GM18499 (cell line): Measurements from ENCODE around the gene ZIC4.

Source experiments
- ATAC-seq: cut with Tn5 transposase; IDR thresholded peaks from one replicate; pipeline ENCODE4 v1.9.1; 2021; ENCODE audit warnings: moderate number of reproducible peaks; ENCODE audit not compliant: insufficient read depth, unreplicated experiment

ZIC4 gene

DNA sequence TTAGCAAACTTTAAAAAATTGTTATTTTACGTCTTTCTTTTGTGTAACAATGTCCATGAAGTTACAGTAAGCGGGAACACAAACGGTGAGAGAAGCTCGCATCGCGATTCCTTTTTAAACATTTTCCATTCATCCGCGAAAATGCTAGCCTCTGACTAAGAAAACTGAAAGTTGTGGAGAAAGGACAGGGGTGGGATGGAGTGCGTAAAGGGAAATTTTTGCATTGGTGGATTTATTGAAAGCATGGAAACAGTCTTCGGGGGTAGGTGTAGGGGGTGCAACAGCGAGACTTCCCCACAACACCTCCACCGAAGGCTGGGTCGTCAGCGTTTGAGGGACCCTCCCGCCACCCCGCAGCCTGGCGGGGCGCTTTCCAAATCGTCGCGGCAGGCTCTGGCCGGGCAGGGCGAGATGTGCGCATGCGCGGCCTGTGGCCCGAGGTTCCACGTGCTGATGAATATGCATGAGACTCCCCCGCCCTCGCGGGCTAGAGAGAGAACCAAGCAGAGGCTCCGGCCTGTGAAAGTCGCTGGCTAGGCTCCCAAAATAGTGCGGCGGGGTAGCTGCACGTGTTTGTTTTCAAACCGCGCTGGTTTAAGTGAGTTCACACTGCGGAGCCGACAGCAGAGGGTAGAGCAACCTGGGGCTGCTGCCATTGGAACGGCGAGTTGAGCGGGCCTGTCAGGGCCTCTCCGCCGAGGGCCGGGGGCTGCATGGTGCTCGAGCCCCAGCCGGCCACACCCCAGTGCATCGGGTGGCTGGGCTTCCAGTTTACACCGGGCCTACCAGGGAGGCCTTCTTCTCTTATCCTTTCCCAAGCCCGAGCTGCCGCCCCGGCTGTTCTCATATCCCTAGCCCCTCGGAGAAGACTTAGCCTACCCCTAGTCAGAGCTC lies 12.7 kb upstream of the ZIC4 start:
- ATAC-seq: no peak

DNA sequence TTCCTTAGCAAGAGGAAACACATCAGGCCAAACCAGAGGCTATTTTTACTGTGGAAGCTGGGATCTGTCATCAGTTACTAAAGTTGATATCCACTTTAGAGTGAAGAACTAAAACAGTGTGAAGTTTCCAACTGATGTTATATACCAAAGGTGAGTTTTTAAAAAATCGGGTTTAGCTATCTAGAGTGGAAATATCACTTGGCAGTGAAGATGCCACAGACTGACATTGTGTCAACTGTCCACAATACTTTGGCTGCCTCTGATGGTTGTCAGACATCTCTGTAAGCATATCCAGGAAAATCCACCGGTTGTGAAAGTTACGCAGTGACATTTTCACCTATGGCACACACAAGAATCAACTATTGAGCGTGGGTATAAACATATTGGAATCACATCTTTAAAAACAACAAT lies 12.0 kb upstream of the ZIC4 start:
- no peak for ATAC-seq

DNA sequence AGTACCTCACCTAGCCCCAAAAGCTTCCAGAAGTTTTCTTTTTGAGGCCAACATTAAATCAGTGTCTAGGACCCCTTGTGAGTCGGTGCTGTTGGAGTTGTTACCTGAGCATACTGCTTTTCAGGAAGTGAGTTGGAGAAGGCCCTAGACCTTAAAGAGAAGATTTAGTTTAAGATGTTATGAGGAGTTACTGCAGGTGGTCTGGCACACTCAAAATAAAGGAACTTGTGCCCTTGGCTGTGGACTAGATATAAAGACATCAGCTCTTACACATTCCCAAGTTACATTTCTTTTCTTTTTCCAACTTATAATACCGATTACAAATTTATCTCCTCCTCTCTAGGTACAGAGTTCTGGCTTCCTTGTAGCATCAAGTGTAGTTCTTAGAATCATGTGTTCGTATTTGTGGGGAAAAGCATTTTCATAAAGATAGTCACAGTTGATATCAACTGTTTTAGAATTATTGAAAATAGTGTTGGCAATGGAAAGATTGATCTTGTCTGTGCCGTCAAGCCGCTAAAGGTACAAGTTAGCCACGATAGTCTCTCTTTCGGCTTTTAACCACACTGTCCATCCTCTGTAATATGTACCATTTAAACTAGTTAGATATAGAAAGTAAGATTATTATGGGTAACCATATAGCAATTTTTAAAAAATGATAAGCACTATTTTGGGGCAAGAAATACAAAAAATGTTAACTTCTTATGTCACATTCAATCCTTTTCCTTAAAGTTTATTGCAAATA lies 11.4 kb upstream of the ZIC4 start:
- ATAC-seq: no peak

DNA sequence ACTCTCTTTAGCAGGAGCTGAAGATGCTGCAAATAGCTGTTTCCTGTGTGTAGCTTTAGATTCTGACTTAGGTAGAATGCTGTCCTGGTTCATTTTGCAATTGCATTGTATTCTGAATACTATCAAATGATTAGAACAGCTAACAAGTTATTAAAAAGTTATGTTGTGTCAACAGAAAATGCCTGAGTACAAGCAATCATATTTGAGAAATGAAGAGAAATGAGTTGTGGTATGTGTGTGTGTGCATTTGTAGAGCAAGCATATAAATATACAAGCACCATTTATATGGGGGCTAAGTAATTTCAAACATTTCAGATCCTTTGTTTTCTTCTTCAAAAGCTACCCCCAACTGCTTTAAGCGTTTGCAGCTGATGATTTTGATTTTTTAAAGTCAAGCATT lies 10.6 kb upstream of the ZIC4 start:
- ATAC-seq: no peak

DNA sequence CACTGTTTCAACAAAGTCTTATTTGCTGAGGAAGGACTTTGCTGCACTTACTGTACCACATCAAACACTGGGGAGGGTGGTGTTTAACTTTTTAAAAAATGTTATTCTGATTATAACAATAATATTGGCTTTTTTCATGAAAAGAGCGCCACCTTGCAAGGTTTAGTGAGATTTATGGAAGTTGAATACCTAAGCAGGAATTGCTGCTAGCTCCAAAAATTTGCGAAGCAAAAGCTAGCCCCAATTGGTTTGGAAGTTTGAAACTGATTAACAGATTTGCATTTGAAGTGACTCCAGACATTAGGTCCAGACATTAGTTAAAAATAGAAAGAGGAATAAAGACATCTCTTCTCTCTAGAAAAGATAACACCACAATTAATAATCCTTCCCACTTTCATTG lies 9.5 kb upstream of the ZIC4 start:
- ATAC-seq: no peak

DNA sequence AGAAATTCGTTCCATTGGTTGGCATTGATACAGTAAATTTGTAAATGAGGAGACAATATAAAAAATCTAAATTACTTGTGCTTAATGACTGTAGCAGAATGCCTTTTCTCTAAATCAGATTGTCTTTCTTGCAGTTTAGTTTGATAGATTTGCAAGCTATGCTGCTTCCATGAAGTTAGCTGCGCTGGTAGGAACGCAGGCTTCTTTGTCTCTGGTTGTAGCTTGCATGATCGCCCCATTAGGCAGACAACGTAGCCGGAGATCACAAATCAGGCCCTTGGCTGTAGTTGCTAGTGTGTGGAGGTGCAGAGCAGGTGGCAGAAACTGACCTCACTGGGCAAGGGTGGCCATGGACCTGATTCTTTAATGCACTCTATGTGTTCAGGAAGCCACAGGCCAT lies 8.9 kb upstream of the ZIC4 start:
- ATAC-seq: no peak

DNA sequence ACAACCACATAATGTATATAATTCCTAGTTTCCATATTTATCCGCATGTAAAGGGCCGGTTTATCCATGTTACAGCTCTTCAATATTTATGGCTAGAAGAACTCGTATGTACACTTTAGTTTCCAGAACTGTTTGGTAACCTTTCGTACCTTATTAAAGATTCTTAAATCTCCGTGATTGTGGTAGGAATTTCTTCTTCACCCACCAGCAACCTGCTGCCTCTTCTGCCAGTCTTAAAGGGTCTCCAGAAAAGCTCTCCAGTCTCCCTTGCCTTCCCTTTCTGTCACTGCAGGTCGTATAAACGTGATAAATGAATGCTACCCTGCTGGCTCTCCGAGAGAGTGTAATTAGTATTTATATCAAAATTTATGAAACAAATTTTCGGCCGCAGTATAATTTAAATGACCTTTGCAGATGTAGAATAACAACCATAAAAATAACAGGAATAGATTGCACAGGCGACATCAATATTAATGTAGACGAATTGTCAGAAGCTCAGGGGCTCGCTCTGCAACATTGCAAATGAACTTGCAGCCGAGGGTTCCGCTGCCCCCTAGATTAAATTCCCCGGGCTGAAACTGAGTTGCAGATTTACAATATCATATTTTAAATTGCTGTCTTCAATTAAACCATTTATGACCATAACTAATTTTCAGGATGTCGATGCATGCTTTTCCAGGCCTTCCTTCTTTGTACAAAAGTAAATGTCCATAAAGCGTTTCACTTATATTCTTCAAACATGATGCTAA lies 8.2 kb upstream of the ZIC4 start:
- ATAC-seq: no peak

DNA sequence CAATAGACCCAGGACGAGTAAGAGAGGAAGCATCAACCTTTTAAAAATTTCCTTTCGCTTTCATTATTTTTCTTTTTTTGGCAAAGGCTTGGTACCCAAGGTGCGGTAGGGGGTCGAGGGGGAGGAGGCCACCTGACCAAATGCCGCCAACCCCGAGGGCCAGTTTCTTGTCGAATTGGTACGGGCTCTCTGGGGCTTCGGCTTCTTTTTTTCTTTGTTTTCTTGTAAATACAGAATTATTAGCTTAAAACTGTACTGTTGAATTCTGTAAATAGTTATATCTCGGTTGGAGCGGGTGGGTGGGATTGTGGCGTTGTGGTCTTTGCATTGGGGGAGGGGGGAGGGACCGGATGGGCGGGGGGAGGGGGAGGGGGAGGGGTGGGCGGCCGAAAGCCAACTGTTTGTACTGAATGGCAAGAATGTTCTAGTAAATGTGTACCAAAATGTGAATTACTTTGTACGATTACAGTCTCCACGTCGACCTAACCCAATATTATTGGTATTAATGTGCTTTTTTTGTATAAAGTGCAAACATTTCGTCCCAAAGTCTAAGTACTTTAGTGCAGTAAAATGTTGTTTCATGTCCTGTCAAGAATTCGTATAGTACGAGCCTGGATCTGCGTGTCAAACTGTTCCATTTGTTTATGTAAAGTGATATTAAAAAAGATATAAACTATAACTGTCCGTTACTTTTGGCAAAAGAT lies 7.5 kb upstream of the ZIC4 start:
- no peak for ATAC-seq

DNA sequence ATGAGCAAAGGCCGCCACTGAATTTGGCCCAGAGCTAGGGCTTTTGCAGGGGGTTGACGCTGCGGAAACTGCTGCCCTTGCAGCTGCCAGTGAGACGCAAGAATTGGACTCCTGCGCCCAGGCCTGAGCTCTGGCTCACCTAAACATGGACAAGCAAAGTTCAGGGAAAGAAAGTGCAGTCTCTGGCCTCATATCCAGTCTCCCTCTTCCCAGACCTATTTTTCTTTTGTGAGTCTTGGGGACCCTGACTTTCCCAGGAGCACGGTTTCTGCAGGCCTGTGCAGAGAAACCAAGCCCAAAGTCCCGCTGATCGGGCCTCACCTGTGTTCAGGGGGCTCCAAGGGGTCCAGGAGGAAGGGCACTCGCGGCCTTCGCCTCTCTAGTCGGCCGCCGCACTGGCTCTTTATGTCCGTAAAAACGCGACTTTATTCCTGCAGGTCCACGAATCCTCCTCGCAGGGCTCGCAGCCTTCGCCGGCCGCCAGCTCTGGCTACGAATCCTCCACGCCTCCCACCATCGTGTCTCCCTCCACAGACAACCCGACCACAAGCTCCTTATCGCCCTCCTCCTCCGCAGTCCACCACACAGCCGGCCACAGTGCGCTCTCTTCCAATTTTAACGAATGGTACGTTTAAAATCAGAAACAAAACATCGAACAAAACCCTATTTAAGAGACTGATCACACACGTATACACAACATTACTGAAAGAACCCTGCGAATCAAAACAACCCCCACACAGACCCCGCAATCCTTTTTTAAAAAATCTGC lies 6.8 kb upstream of the ZIC4 start:
- no peak for ATAC-seq

DNA sequence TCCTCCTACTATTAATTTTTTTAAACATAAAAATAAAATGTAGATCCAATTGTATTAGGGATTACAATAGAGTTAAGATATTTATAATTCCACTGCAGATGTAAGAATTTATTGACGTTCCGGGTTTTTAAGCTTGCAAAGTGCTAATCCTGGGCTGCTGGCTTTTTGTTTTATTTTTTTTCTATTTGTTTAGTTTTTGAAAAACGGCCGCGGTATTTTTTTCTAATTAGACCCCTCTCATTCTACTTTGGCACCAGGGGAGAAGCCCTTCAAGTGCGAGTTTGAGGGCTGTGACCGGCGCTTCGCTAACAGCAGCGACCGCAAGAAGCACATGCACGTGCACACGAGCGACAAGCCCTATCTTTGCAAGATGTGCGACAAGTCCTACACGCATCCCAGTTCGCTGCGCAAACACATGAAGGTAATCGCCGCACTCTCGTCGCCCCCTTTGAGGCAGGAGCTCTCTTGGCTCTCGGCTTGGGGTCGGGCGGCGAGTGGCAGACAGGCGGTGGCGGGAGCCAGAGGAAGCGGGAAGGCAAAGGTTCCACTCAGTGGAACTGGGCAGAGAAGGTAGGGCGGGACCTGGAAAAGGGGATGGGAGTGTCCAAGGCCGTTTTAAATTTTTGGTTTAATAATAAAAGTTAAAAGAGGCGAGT lies 6.0 kb upstream of the ZIC4 start:
- ATAC-seq: no peak

DNA sequence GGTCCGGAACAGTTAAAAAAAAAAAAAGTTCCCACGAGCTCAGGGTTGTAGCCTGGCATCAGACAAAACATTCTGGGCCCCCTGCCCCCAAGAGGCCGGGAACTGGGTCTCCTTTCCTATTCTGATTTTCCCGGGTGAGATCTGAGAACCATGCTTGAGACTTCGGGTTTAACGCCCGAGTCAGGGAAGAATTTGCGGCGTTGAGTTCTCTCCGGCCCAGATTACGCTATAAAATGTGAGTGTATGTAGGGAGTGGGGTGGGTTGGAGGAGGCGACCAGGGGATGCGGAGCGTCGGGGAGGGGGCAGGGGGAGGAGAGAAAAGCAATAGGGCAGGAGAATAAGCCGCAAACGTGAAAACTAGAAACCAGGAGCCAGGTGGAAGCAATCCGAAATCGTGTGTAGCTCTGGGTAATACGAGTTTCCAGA lies 5.5 kb upstream of the ZIC4 start:
- no peak for ATAC-seq

DNA sequence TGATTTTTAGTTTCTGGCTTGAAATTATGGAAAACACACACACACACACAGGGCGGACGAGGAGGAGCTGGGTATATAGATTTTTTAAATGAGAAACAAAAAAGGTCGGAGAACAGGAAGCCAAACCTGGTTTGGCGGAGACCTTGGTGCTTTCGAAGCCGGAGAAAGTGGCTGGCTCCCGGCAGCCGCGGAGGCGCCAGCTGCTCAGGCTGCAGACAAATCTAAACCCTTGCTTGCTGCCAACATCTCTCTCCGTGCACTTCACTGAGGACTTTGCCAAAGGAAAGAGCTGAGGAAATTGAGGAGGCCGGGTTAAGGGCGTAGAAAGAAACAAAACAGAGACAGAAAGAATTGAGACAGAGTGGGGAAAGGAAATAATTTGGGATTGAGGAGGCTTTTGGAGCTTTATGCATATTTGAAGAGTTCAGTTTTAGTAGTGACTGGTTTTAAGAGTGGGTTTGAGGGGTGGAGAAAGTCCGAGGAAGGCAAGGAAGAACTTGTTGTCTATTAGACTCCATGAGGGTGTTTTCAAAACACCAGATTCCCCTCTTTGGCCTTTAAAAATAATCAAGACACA lies 5.0 kb upstream of the ZIC4 start:
- ATAC-seq: no peak

DNA sequence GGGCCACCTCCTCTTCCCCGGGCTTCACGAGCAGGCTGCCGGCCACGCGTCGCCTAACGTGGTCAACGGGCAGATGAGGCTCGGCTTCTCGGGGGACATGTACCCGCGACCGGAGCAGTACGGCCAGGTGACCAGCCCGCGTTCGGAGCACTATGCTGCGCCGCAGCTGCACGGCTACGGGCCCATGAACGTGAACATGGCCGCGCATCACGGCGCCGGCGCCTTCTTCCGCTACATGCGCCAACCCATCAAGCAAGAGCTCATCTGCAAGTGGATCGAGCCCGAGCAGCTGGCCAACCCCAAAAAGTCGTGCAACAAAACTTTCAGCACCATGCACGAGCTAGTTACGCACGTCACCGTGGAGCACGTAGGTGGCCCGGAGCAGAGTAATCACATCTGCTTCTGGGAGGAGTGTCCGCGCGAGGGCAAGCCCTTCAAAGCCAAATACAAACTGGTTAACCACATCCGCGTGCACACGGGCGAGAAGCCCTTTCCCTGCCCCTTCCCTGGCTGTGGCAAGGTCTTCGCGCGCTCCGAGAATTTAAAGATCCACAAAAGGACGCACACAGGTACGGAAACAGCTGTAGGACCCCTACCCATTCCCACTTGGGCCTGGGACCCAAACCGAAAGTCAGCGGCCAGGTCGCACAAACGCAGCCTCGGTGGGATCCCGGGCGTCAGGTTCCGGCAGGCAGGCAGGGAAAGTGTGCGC lies 4.3 kb upstream of the ZIC4 start:
- ATAC-seq: no peak

DNA sequence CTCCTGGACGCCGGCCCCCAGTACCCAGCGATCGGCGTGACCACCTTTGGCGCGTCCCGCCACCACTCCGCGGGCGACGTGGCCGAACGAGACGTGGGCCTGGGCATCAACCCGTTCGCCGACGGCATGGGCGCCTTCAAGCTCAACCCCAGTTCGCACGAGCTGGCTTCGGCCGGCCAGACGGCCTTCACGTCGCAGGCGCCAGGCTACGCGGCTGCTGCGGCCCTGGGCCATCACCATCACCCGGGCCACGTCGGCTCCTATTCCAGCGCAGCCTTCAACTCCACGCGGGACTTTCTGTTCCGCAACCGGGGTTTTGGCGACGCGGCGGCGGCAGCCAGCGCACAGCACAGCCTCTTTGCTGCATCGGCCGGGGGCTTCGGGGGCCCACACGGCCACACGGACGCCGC lies 3.8 kb upstream of the ZIC4 start:
- ATAC-seq: no peak

DNA sequence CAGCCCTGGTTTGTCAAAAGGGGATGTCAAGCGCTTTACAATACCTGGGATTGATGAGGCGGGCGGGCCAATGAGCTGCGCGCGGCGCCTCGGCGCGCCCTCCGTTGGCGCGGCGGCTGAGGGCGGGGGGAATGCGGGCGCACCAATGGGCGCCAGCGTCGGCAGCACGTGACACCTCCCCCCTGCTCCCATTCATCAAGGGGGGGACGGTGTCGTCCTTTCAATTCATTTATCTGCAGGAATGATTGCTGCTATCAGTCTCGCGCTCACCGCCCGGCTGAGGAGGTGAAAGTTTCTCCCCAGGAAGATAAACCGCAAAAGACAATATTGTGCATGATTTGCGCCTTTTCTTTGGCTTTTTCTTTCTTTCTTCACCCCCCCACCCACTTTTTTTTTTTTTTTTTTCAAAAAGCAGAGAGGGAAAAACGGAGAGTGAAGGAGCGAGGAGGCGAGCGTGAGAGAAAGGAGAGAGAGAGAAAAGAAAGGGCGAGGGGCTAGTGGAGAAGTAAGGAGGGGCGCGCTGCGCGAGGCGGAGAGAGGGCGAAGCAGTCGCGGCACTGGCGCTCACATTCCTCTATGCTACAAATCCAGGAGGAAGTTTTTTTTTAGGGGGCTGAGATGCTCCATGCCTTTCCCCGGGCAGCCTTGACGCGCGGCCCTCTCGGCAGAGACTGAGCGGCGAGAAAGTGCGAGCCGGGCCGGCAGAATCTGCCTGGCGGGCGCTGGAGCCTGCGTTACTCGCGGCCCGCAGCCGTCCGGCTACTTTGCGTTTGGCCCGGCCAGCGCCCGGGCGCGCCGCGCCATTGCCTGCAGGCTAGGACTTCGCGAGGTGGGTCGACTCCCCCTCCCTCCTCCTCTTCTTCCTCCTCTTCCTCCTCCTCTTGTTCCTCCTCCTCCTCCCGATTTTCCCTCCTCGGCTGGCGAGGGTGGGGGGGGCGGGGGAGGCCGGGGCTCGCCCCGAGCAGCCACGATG lies 3.1 kb upstream of the ZIC4 start, which contains the start of gene ZIC1:
ZIC1 (plus strand) TSS at position 223 of the 973 bp plus-strand sequence; CDS start at position 971, 748 bp downstream.
- ATAC-seq: no peak

DNA sequence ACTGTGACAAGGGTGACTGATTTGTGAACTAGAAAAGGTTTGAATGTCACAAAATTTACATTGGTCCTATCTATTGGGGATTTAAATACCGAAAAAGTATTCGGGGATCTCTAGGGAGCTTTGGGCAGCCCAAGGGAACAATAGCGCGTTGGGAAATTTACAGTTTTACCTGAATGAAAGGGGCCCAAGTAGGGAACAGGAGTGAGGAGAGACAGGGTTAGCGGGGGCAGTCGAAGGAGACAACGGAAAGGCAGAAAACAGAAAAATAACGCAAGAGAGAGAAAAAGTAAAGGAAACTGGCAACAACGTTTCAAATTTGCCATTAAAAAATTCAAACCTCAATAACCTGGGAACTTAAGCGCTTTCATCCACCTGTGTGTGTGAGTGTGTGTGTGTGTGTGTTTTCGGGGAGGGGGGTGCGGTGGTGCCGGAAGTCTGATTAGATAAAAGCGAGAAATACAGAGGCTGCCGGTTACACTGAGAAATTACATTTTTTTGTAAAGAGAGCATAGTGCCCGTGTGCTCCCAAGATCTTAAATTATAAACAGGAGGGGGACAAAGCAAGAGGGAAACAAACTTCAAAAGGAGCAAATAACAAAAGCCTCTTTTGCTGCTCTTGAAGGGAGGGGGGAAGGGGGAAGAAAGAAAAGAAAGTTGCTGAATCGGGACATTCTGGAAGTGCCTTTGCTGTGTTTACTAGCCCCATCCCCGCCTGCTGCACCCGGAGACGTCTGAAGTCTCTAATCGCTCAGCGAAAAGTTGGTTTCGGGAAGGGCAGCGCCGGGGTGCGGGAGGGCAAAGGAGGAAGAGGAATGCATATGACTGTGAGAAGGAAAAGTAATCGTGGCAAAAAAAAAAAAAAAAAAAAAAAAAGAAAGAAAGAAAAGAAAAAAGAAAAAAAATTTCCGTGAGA lies 2.1 kb upstream of the ZIC4 start:
- ATAC-seq: no peak
